Forelimb muscle (tissue), 1 donor: ENCODE results near the gene ENTREP3. TPM values are rescaled to one million over a fixed set of nuclear protein-coding genes. Genes with fewer than 3 reads are reported as not detected.
"Not testable (repeated sequence)": the region's sequence is repeated elsewhere in the genome, so short reads cannot be mapped to it uniquely, and the experiment has no call there.

Experiments
- DNase-seq: peaks from one replicate; pipeline ENCODE4 v3.0.0-alpha.2; 2013; ENCODE audit warnings: low read depth
- polyA plus RNA-seq: library from polyadenylated mRNA; unstranded; fragments of 120-200 nt; gene quantifications from one replicate; pipeline ENCODE4 v1.2.1, GENCODE V29; 2013; ENCODE audit not compliant: insufficient read length

The ENTREP3 gene
- polyA plus RNA-seq, 1 donor, result 16.3 TPM

- DNase-seq, result no peak
Observed at GRCh38 chr1:155251566-155251965, 3.7 kb downstream of the ENTREP3 start.

- peak; percentile 53 for DNase-seq
Observed at GRCh38 chr1:155250633-155251449, 4.4 kb downstream of the ENTREP3 start.

GRCh38 chr1:155250246-155250632 is 5.0 kb downstream of the ENTREP3 start:
- DNase-seq, result no peak

GRCh38 chr1:155247667-155248553 is 7.4 kb downstream of the ENTREP3 start:
- no peak for DNase-seq

- DNase-seq, result not testable (repeated sequence)
Observed at GRCh38 chr1:155246796-155247195, 8.5 kb downstream of the ENTREP3 start.

GRCh38 chr1:155245163-155245524 is 10.1 kb downstream of the ENTREP3 start:
- DNase-seq, result no peak

GRCh38 chr1:155244368-155245162 is 10.7 kb downstream of the ENTREP3 start:
- peak; percentile 98 for DNase-seq

GRCh38 chr1:155242805-155243358 is 12.4 kb downstream of the ENTREP3 start:
- no peak for DNase-seq

GRCh38 chr1:155241841-155242264 is 13.4 kb downstream of the ENTREP3 start:
- no peak for DNase-seq

- DNase-seq, result no peak
Observed at GRCh38 chr1:155241069-155241679, 14.1 kb downstream of the ENTREP3 start.

- DNase-seq, result no peak
Observed at GRCh38 chr1:155236451-155236850, 18.8 kb downstream of the ENTREP3 start.

GRCh38 chr1:155235375-155235774 is 19.9 kb downstream of the ENTREP3 start:
- not testable (repeated sequence) for DNase-seq

- DNase-seq, result not testable (repeated sequence)
Observed at GRCh38 chr1:155233502-155233901, 21.8 kb downstream of the ENTREP3 start.

- peak; percentile 85 for DNase-seq
Observed at GRCh38 chr1:155232001-155232978, 23.0 kb downstream of the ENTREP3 start.

GRCh38 chr1:155231302-155231701 is 24.0 kb downstream of the ENTREP3 start:
- DNase-seq, result not testable (repeated sequence)

- no peak for DNase-seq
Observed at GRCh38 chr1:155228096-155228427, 27.2 kb downstream of the ENTREP3 start.

GRCh38 chr1:155227261-155228095 is 27.8 kb downstream of the ENTREP3 start:
- DNase-seq, result peak; percentile 98

- no peak for DNase-seq
Observed at GRCh38 chr1:155226910-155227260, 28.4 kb downstream of the ENTREP3 start.
